Smooth muscle cell (in vitro differentiated cells): ENCODE results near the gene MYOG. TPM values are rescaled to one million over a fixed set of nuclear protein-coding genes. Genes with fewer than 3 reads are reported as not detected.

Experiments used
- DNase-seq: peaks from one replicate; lab custom pipeline; 2025; ENCODE audit not compliant: unreplicated experiment; lab: John Stamatoyannopoulos, UW
- H2AFZ ChIP-seq: fragments of 200-600 bp; sonication (generic); 2 replicates; pipeline ENCODE4 v1.6.0; 2016; ENCODE audit warnings: antibody characterized with exemption, low read depth, mild to moderate bottlenecking
- H3F3A ChIP-seq: fragments of 200-600 bp; sonication (generic); 2 replicates; pipeline ENCODE4 v1.6.0; 2017; ENCODE audit warnings: antibody characterized with exemption, low read depth
- H3K27ac ChIP-seq: fragments of 200-600 bp; sonication (generic); 2 replicates; pipeline ENCODE4 v1.5.1; 2016; ENCODE audit warnings: low read depth, mild to moderate bottlenecking
- H3K27me3 ChIP-seq: fragments of 200-600 bp; sonication (generic); 2 replicates; pipeline ENCODE4 v1.6.1; 2016; ENCODE audit warnings: low read depth, mild to moderate bottlenecking
- H3K36me3 ChIP-seq: fragments of 200-600 bp; sonication (generic); 2 replicates; pipeline ENCODE4 v1.5.1; 2016; ENCODE audit warnings: low read depth
- H3K4me1 ChIP-seq: fragments of 200-600 bp; sonication (generic); 2 replicates; pipeline ENCODE4 v1.5.1; 2016; ENCODE audit warnings: low read depth
- H3K4me2 ChIP-seq: fragments of 200-600 bp; sonication (generic); 2 replicates; pipeline ENCODE4 v1.6.0; 2016; ENCODE audit warnings: mild to moderate bottlenecking
- H3K4me3 ChIP-seq: fragments of 200-600 bp; sonication (generic); 2 replicates; pipeline ENCODE4 v1.5.1; 2016; ENCODE audit warnings: mild to moderate bottlenecking
- H3K79me2 ChIP-seq: fragments of 200-600 bp; sonication (generic); 2 replicates; pipeline ENCODE4 v1.6.0; 2016; ENCODE audit warnings: low read depth, mild to moderate bottlenecking
- H3K9ac ChIP-seq: fragments of 200-600 bp; sonication (generic); 2 replicates; pipeline ENCODE4 v1.6.0; 2016; ENCODE audit warnings: low read depth
- H3K9me3 ChIP-seq: fragments of 200-600 bp; sonication (generic); replicated peaks from 2 replicates; pipeline ENCODE4 v1.5.1; 2016; ENCODE audit warnings: low read depth
- H4K20me1 ChIP-seq: fragments of 200-600 bp; sonication (generic); 2 replicates; pipeline ENCODE4 v1.6.0; 2016; ENCODE audit warnings: low read depth
- WGBS: methylation state at CpG from one replicate; pipeline ENCODE4 v1.1.7; 2016; ENCODE audit warnings: low lambda C conversion rate; 5-methylcytosine and 5-hydroxymethylcytosine counted together
- polyA plus RNA-seq: library from polyadenylated mRNA; unstranded; fragments of >200 nt; fragmentation: Nextera tagmentation; extraction: Ambion mirVana; gene quantifications from 2 replicates; pipeline ENCODE4 v1.2.1, GENCODE V29; 2016
- total RNA-seq: library from RNA; depleted of rRNA; stranded (reverse); fragments of >200 nt; gene quantifications from 2 replicates; pipeline ENCODE4 v1.2.3, GENCODE V29; 2014
- TF ChIP-seq, protein P1 (sequence below): fragments of 200-600 bp; sonication (generic); IDR thresholded peaks from 2 replicates; pipeline ENCODE4 v1.5.1; 2017; ENCODE audit warnings: borderline replicate concordance, mild to moderate bottlenecking, antibody characterized with exemption; ENCODE audit not compliant: insufficient read depth, poor library complexity, severe bottlenecking

The MYOG gene
- total and polyA plus RNA-seq, 2 experiments from 2014 or later = not detected

- TF ChIP-seq, protein P1, sequence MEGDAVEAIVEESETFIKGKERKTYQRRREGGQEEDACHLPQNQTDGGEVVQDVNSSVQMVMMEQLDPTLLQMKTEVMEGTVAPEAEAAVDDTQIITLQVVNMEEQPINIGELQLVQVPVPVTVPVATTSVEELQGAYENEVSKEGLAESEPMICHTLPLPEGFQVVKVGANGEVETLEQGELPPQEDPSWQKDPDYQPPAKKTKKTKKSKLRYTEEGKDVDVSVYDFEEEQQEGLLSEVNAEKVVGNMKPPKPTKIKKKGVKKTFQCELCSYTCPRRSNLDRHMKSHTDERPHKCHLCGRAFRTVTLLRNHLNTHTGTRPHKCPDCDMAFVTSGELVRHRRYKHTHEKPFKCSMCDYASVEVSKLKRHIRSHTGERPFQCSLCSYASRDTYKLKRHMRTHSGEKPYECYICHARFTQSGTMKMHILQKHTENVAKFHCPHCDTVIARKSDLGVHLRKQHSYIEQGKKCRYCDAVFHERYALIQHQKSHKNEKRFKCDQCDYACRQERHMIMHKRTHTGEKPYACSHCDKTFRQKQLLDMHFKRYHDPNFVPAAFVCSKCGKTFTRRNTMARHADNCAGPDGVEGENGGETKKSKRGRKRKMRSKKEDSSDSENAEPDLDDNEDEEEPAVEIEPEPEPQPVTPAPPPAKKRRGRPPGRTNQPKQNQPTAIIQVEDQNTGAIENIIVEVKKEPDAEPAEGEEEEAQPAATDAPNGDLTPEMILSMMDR = no peak
- Histone ChIP-seq H3K4me3 (no peak overlapping the region), H3K27ac (no peak overlapping the region), H3K27me3 (peaks cover 6% of the 10 kb centered on the region), H3K9me3 (no peaks in the 10 kb centered on the region), H4K20me1 (no peaks in the 10 kb centered on the region), H3F3A (no peaks in the 10 kb centered on the region), H3K4me2 (no peak overlapping the region), H3K4me1 (peaks cover 12% of the 10 kb centered on the region), H2AFZ (no peak overlapping the region), H3K79me2 (no peaks in the 10 kb centered on the region), H3K36me3 (no peaks in the 10 kb centered on the region), H3K9ac (no peak overlapping the region)
- DNase-seq = no peak
- WGBS = 95% methylated on average over 2 of the region's 2 CpGs
Measured at GRCh38 chr1:203122159-203122558, 36.3 kb upstream of the MYOG start.

DNA sequence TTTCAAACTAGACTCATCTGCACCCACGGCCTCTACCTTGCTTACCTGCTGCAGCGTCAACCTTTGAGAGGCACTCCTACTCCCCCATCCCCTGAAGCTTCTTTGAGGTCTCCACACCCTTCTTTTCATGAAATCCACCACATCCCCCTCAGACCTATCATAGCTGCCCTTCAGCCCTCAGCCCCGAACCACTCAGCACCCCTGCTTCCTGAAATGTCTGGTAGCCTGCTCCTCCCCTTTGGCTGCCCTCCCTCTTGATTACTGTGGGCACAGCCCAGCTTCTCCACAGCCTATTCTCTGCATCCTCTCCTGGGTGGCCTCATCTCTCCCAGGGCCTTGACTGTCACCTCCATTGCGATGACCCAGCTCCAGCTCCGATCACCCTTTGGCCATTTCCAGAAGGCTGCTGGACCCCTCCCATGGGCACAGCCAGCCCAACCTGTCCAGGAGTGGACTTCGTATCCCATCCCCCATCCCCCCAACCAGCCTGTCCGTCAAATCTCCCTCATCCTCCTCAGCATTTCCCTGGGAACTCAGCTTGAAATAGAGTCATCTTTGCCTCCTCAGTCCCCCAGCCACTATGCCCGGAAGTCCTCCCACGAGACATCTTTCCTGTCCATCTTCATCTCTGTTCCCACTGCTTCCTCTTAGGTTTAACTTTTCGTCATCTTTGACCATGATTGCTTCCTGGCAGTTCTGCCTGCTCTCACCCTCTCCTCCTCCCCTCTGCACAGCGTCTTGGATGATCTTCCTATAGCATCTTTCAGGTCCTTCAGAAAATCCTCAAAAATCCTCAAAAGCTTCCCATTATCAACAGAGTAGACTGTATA, 35.6 kb upstream of the MYOG start:
- Histone ChIP-seq H2AFZ (no peak overlapping the region), H3K27ac (no peak overlapping the region), H3K36me3 (no peaks in the 10 kb centered on the region), H3K9ac (no peak overlapping the region), H3K79me2 (no peaks in the 10 kb centered on the region), H4K20me1 (no peaks in the 10 kb centered on the region), H3K4me2 (no peak overlapping the region), H3K4me1 (peaks cover 4% of the 10 kb centered on the region), H3K4me3 (no peak overlapping the region), H3K9me3 (no peaks in the 10 kb centered on the region), H3F3A (no peaks in the 10 kb centered on the region), H3K27me3 (peaks cover 12% of the 10 kb centered on the region)
- DNase-seq = no peak
- WGBS = 86% methylated on average over 11 of the region's 11 CpGs
- TF ChIP-seq, protein P1 = no peak

GRCh38 chr1:203120325-203121153, 34.7 kb upstream of the MYOG start:
- Histone ChIP-seq H3K9ac (no peak overlapping the region), H3K79me2 (no peaks in the 10 kb centered on the region), H2AFZ (no peak overlapping the region), H4K20me1 (no peaks in the 10 kb centered on the region), H3K36me3 (no peaks in the 10 kb centered on the region), H3K4me1 (no peaks in the 10 kb centered on the region), H3K9me3 (no peaks in the 10 kb centered on the region), H3F3A (no peaks in the 10 kb centered on the region), H3K27me3 (peaks cover 16% of the 10 kb centered on the region), H3K27ac (no peak overlapping the region), H3K4me2 (no peak overlapping the region), H3K4me3 (no peak overlapping the region)
- no peak for DNase-seq
- WGBS = 83% methylated on average over 7 of the region's 7 CpGs
- TF ChIP-seq, protein P1 = no peak
